T-cell (primary cell): Measurements from ENCODE around the gene GRIN2A. TPM values are rescaled to one million over a fixed set of nuclear protein-coding genes. Genes with fewer than 3 reads are reported as not detected.

Experiments
- ATAC-seq, 4 experiments: fragments of 200-7000 bp in 3 of 4; fragments of 150-1000 bp in 1 of 4; cut with Tn5 transposase; replicated peaks in 1 of 4; 1 replicate in 3 of 4; 2 replicates in 1 of 4; pipeline ENCODE4 v1.10.0; 2021; ENCODE audit warnings: moderate library complexity in 3 of 4, mild to moderate bottlenecking in 2 of 4, moderate number of reproducible peaks in 1 of 4
- CTCF ChIA-PET, 2 donors: fragments of 300-600 bp; sonication (Branson Sonifier 250); formaldehyde crosslinking; loops; one replicate each; lab custom pipeline; 2022; ENCODE audit warnings: antibody characterized with exemption in 2 of 2; lab: Charles Lee
- POLR2A ChIA-PET, 2 donors: fragments of 300-600 bp; sonication (Branson Sonifier 250); formaldehyde crosslinking; loops; one replicate each; lab custom pipeline; 2022; ENCODE audit warnings: antibody characterized with exemption in 2 of 2; lab: Charles Lee
- DNase-seq, 35 experiments: peaks; one replicate each; pipeline versions ENCODE4 v3.0.0 to v3.0.0-alpha.2; 2013 to 2023
- H3K27ac ChIP-seq: one replicate; pipeline ENCODE4 v1.5.1; 2013; ENCODE audit warnings: low read length
- H3K27me3 ChIP-seq, 2 experiments: replicated peaks in 1 of 2; 1 replicate in 1 of 2; 2 replicates in 1 of 2; pipeline versions ENCODE4 v1.6.1 to v1.7.0; 2013; ENCODE audit warnings: low read length in 1 of 2, mixed read lengths in 1 of 2; ENCODE audit not compliant: control insufficient read depth in 2 of 2, insufficient read depth in 2 of 2; ENCODE audit errors: extremely low read depth in 1 of 2
- H3K36me3 ChIP-seq, 2 donors: 1 replicate in 1 of 2; 2 replicates in 1 of 2; pipeline versions ENCODE4 v1.6.1 to v1.7.0; 2013; ENCODE audit warnings: low read length in 1 of 2; ENCODE audit not compliant: control insufficient read depth in 2 of 2, insufficient read depth in 1 of 2; ENCODE audit errors: extremely low read depth in 1 of 2
- H3K4me1 ChIP-seq, 2 experiments: 1 replicate in 1 of 2; 2 replicates in 1 of 2; pipeline versions ENCODE4 v1.6.1 to v1.7.0; 2013; ENCODE audit warnings: low read length in 2 of 2, mixed read lengths in 1 of 2; ENCODE audit not compliant: insufficient read depth in 2 of 2, control insufficient read depth in 1 of 2; ENCODE audit errors: extremely low read depth in 1 of 2
- H3K4me3 ChIP-seq, 2 donors: 1 replicate in 1 of 2; 2 replicates in 1 of 2; pipeline versions ENCODE4 v1.5.1 to v1.7.0; 2013; ENCODE audit warnings: mild to moderate bottlenecking in 2 of 2, low read length in 1 of 2, moderate library complexity in 1 of 2; ENCODE audit not compliant: control insufficient read depth in 1 of 2; ENCODE audit errors: extremely low read depth in 1 of 2
- H3K9me3 ChIP-seq: 2 replicates; pipeline ENCODE4 v1.7.0; 2013
- H3K27ac Mint-ChIP-seq, 2 donors: one replicate each; pipeline ENCODE4 v1.8.0; 2020 to 2021; ENCODE audit warnings: mild to moderate bottlenecking in 2 of 2, mixed read lengths in 2 of 2
- H3K27me3 Mint-ChIP-seq, 2 donors: one replicate each; pipeline ENCODE4 v1.8.0; 2021 to 2022; ENCODE audit warnings: mixed read lengths in 2 of 2
- H3K36me3 Mint-ChIP-seq: one replicate; pipeline ENCODE4 v1.8.0; 2021; ENCODE audit warnings: mixed read lengths
- H3K4me1 Mint-ChIP-seq, 3 donors: one replicate each; pipeline ENCODE4 v1.8.0; 2020 to 2022; ENCODE audit warnings: mixed read lengths in 3 of 3, mild to moderate bottlenecking in 1 of 3
- H3K4me3 Mint-ChIP-seq, 3 donors: one replicate each; pipeline ENCODE4 v1.8.0; 2020 to 2022; ENCODE audit warnings: mild to moderate bottlenecking in 3 of 3, mixed read lengths in 3 of 3, moderate library complexity in 3 of 3
- H3K9me3 Mint-ChIP-seq, 3 donors: one replicate each; pipeline ENCODE4 v1.8.0; 2020 to 2022; ENCODE audit warnings: mixed read lengths in 3 of 3
- WGBS: methylation state at CpG from one replicate; pipeline ENCODE4 v1.1.5; 2013; ENCODE audit warnings: missing lambda C conversion rate; ENCODE audit not compliant: insufficient coverage; 5-methylcytosine and 5-hydroxymethylcytosine counted together
- total RNA-seq, 35 experiments: library from RNA in 6 of 35; stranded (reverse) in 6 of 35; fragments of 120-200 nt in 1 of 35; gene quantifications; one replicate each; pipeline versions ENCODE4 v1.2.1 to v1.2.4 and lab custom pipeline; 2013 to 2026

Gene GRIN2A
- total RNA-seq, 5 donors from 2014 or later (not counting 1 experiment from before 2014, with no cell fraction given), result 0.03 TPM; not detected in 4

DNA sequence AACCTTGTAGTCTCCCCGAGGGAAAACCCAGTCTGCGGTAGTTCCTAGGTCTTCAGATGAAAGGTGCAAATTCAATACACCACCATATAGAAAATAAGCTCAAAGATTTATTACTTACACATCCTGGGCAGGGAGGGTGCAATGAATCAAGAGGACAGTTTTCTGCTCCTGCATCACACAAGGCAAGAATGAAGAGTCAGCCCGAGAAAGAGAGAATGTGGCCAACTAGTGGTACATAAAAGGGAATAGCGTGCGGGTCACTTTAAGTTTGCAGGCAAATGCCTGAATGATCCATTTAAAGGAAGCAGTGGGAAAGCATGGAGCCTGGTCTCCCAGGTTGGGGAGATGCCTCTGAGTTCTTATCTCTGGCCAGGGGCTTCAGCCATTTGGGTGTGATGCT, 403.4 kb downstream of the GRIN2A start:
- Histone ChIP-seq H3K9me3 (no peaks in the 10 kb centered on the region), H3K4me3 (no peak overlapping the region), H3K4me1 (no peaks in the 10 kb centered on the region), H3K27ac (no peak overlapping the region), H3K27me3 (peaks cover 0 to 2% of the 10 kb centered on the region in 2 experiments), H3K36me3 (no peaks in the 10 kb centered on the region)
- Mint-ChIP-seq H3K4me1 (no peaks in the 10 kb centered on the region), H3K4me3 (no peak overlapping the region), H3K9me3 (peaks cover 0 to 16% (median 8%) of the 10 kb centered on the region in 3 donors), H3K27ac (no peak overlapping the region), H3K36me3 (no peaks in the 10 kb centered on the region), H3K27me3 (peaks cover 0 to 5% of the 10 kb centered on the region in 2 donors)
- DNase-seq, result no peak
- no peak for ATAC-seq
- ChIA-PET POLR2A (no interaction called here), CTCF (no interaction called here)
- 81% methylated on average over 4 of the region's 5 CpGs for WGBS

DNA sequence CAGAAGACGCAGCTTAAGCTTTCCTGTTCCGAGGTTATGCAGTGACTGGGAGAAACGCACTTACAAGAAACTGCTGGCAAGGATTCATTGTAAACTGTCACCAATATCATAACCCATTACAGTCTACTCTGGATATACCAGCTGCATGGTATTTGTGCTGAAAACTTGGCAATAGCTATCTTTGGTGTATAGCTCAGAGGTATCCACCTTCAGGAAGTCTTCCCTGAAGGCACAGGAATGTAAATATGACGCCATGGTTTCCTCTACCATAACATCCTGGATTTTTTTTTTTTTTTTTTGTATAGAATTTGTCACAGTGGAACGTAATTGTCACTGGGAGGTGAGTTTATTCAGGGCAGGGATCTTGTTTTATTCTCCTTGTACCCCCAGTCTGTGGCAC, 406.2 kb downstream of the GRIN2A start:
- Mint-ChIP-seq H3K36me3 (no peaks in the 10 kb centered on the region), H3K9me3 (peaks cover 0 to 11% (median 3%) of the 10 kb centered on the region in 3 donors), H3K27ac (no peak overlapping the region), H3K4me3 (no peak overlapping the region), H3K27me3 (peaks cover 0 to 5% of the 10 kb centered on the region in 2 donors), H3K4me1 (no peaks in the 10 kb centered on the region)
- ATAC-seq (no peak), DNase-seq (no peak)
- Histone ChIP-seq H3K9me3 (no peaks in the 10 kb centered on the region), H3K4me1 (no peaks in the 10 kb centered on the region), H3K27me3 (peaks cover 0 to 5% of the 10 kb centered on the region in 2 experiments), H3K27ac (no peak overlapping the region), H3K4me3 (no peak overlapping the region), H3K36me3 (no peaks in the 10 kb centered on the region)
- CTCF ChIA-PET, result no interaction called here
- POLR2A ChIA-PET, result no interaction called here
- 94% methylated on average over 2 of the region's 5 CpGs for WGBS

DNA sequence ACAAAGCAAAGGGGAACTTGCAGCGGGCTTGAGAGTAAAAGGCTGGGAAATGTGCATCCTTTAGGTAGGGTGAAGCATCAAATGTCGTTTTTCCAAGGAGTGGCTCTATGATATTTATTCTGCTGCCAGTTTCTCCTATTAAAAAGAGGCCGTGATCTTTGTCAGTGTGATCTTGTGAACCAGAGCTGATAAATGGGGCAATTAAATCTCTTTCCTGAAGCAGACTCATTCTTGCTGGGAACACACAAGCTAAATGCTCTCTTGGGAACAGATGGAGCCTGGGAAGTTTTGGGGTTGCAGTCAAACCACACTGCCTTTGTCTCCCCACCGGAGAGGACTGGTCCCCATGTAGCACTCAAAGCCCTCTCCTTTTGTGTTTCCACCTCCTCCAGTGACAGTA, 408.9 kb downstream of the GRIN2A start:
- Mint-ChIP-seq H3K4me3 (no peak overlapping the region), H3K4me1 (no peaks in the 10 kb centered on the region), H3K9me3 (peaks cover 0 to 3% (median 3%) of the 10 kb centered on the region in 3 donors), H3K27me3 (no peaks in the 10 kb centered on the region), H3K27ac (no peak overlapping the region), H3K36me3 (no peaks in the 10 kb centered on the region)
- Histone ChIP-seq H3K4me3 (no peak overlapping the region), H3K27ac (no peak overlapping the region), H3K36me3 (no peaks in the 10 kb centered on the region), H3K4me1 (no peaks in the 10 kb centered on the region), H3K27me3 (peaks cover 0 to 3% of the 10 kb centered on the region in 2 experiments), H3K9me3 (no peaks in the 10 kb centered on the region)
- POLR2A ChIA-PET, result no interaction called here
- 57% methylated on average over 2 of the region's 4 CpGs for WGBS
- DNase-seq (no peak), ATAC-seq (no peak)
- CTCF ChIA-PET, result no interaction called here

DNA sequence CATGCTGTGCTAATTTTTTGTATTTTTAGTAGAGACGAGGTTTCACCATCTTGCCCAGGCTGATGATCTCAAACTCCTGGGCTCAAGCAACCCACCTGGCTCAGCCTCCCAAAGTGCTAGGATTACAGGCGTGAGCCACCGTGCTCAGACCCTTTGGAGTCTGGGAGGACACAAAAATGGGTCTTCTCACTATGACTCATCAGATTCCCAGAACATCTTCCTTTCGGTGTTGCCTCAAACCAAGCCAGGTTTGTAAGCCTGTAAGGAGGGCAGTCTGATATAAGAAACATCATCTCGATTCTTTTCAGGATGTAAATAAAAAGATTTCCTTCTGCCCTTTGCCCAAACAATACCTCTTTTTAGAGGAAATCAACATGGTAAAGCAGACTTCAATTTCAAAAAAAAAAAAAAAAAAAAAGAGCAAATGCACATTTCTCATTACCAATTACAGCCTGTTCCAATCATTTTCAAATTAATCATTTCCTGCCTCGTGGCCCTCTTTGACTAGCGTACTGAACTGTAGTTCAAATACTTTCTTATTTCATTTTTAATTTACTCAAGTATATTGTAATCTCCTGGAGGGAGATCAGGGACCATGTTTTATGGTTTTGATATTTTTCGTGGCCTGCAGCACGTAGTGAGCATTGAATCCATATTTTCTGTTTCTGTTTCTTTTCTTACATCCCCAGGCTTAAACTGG, 409.6 kb downstream of the GRIN2A start:
- H3K36me3 Mint-ChIP-seq, result no peaks in the 10 kb centered on the region
- no peak overlapping the region for H3K27ac Mint-ChIP-seq
- no peaks in the 10 kb centered on the region for H3K36me3 ChIP-seq
- DNase-seq (no peak), ATAC-seq (no peak)
- no peak overlapping the region for H3K4me3 ChIP-seq
- no peaks in the 10 kb centered on the region for H3K4me1 Mint-ChIP-seq
- CTCF ChIA-PET, result no interaction called here
- no peaks in the 10 kb centered on the region for H3K4me1 ChIP-seq
- H3K9me3 Mint-ChIP-seq, result peaks cover 0 to 3% (median 3%) of the 10 kb centered on the region in 3 donors
- POLR2A ChIA-PET, result no interaction called here
- H3K9me3 ChIP-seq, result no peaks in the 10 kb centered on the region
- H3K27me3 ChIP-seq, result peaks cover 0 to 3% of the 10 kb centered on the region in 2 experiments
- H3K4me3 Mint-ChIP-seq, result no peak overlapping the region
- no peak overlapping the region for H3K27ac ChIP-seq
- H3K27me3 Mint-ChIP-seq, result no peaks in the 10 kb centered on the region
- WGBS, result 73% methylated on average over 2 of the region's 9 CpGs

DNA sequence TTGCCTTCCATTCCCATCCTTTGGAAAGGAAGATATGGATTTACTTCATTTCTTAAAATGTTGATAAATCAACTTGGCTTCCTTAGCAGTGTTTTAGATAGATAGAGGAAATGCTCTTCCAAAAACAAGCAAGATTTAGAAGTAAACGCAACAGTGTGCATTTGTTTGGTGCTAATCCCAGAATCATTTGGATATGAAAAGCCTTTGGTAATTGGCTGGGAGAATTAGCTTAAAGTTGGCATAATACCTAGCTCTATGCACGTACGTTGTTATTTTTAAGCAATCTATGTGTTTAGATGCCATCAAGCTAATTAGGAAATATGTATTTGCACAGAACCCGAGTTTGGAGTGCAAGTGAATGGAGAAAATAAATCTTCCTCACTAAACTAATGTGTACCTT, 415.3 kb downstream of the GRIN2A start:
- Histone ChIP-seq H3K36me3 (no peaks in the 10 kb centered on the region), H3K4me3 (no peak overlapping the region), H3K27ac (no peak overlapping the region), H3K27me3 (no peaks in the 10 kb centered on the region), H3K9me3 (no peaks in the 10 kb centered on the region), H3K4me1 (no peaks in the 10 kb centered on the region)
- Mint-ChIP-seq H3K4me3 (no peak overlapping the region), H3K27me3 (no peaks in the 10 kb centered on the region), H3K36me3 (no peaks in the 10 kb centered on the region), H3K4me1 (no peaks in the 10 kb centered on the region), H3K9me3 (peaks cover 0 to 14% (median 4%) of the 10 kb centered on the region in 3 donors), H3K27ac (no peak overlapping the region)
- DNase-seq, result no peak
- ChIA-PET POLR2A (no interaction called here), CTCF (no interaction called here)
- ATAC-seq, result no peak
- WGBS, result no CpG with 5 or more reads among the region's 4 CpGs

DNA sequence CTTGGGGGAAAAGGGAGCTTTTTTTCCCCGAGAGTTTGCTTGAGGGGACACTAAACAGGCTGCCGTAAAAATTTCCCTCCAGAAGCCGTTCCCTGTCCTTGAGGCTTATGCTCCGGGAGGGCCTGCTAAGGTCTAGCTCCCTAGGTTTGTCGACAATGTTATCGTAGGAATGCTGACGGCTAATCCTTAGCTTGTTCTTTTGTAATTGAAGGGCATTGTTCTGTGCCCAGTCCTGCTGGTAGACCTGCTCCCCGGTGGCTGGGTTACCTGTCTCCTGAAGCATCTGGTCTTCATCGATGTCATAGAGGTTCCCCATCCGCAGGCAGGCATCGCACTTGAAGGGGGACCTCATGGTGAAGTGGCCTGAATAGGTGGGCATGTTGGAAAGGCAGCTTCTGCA, 418.7 kb downstream of the GRIN2A start:
- no peak for DNase-seq
- Histone ChIP-seq H3K9me3 (no peaks in the 10 kb centered on the region), H3K27me3 (no peaks in the 10 kb centered on the region), H3K4me1 (no peaks in the 10 kb centered on the region), H3K27ac (no peak overlapping the region), H3K36me3 (no peaks in the 10 kb centered on the region), H3K4me3 (no peak overlapping the region)
- no peaks in the 10 kb centered on the region for H3K4me1 Mint-ChIP-seq
- no peak overlapping the region for H3K4me3 Mint-ChIP-seq
- 81% methylated on average over 11 of the region's 11 CpGs for WGBS
- no peak overlapping the region for H3K27ac Mint-ChIP-seq
- no peaks in the 10 kb centered on the region for H3K36me3 Mint-ChIP-seq
- ATAC-seq, result no peak
- POLR2A ChIA-PET, result no interaction called here
- peaks cover 0 to 14% (median 4%) of the 10 kb centered on the region in 3 donors for H3K9me3 Mint-ChIP-seq
- CTCF ChIA-PET, result no interaction called here
- H3K27me3 Mint-ChIP-seq, result no peaks in the 10 kb centered on the region
